AG09319 (cell line): ENCODE data around the gene C5orf34.

Source experiments
- DNase-seq: peaks from one replicate; pipeline ENCODE4 v3.0.0-alpha.2; 2010; ENCODE audit warnings: low read depth; ENCODE audit errors: extremely low read depth
- CTCF ChIP-seq: IDR thresholded peaks from 2 replicates; pipeline ENCODE4 v1.5.1; 2011; ENCODE audit warnings: low read depth, mild to moderate bottlenecking, inconsistent platforms, low read length, moderate library complexity

The C5orf34 gene

GRCh38 chr5:43540746-43541145, 25.8 kb upstream of the C5orf34 start:
- TF ChIP-seq CTCF, result no peak

GRCh38 chr5:43536972-43537371, 22.0 kb upstream of the C5orf34 start:
- no peak for DNase-seq

More at GRCh38 chr5:43540746-43541145, 25.8 kb upstream of the C5orf34 start:
- no peak for DNase-seq

GRCh38 chr5:43533646-43534045, 18.7 kb upstream of the C5orf34 start:
- TF ChIP-seq CTCF, result no peak
- no peak for DNase-seq

More at GRCh38 chr5:43536972-43537371, 22.0 kb upstream of the C5orf34 start:
- no peak for TF ChIP-seq CTCF

GRCh38 chr5:43530648-43531047, 15.7 kb upstream of the C5orf34 start:
- DNase-seq, result no peak
- no peak for TF ChIP-seq CTCF

- DNase-seq, result peak; percentile 38
Measured at GRCh38 chr5:43523662-43524072, 8.7 kb upstream of the C5orf34 start.

GRCh38 chr5:43520615-43521014, 5.7 kb upstream of the C5orf34 start:
- no peak for DNase-seq

More at GRCh38 chr5:43523662-43524072, 8.7 kb upstream of the C5orf34 start:
- TF ChIP-seq CTCF, result no peak

GRCh38 chr5:43515678-43516048, 715 bp upstream of the C5orf34 start:
- no peak for TF ChIP-seq CTCF
- no peak for DNase-seq

More at GRCh38 chr5:43520615-43521014, 5.7 kb upstream of the C5orf34 start:
- TF ChIP-seq CTCF, result no peak

- DNase-seq, result peak; percentile 29
- TF ChIP-seq CTCF, result no peak
Measured at GRCh38 chr5:43514471-43514815, 505 bp downstream of the C5orf34 start.
